SJCRH30 (cell line): Measurements from ENCODE around the gene CDC42BPA. TPM values are rescaled to one million over a fixed set of nuclear protein-coding genes. Genes with fewer than 3 reads are reported as not detected.
"Not testable (repeated sequence)": the region's sequence is repeated elsewhere in the genome, so short reads cannot be mapped to it uniquely, and the experiment has no call there.

ENCODE experiments used
- DNase-seq, 2 experiments: peaks; one replicate each; pipeline ENCODE4 v3.0.0-alpha.2; 2015 to 2020
- H3K27ac ChIP-seq: fragments of 250-450 bp; sonication (Bioruptor Pico); 2 replicates; pipeline ENCODE4 v1.5.1; 2020; ENCODE audit warnings: mild to moderate bottlenecking, moderate library complexity
- H3K27me3 ChIP-seq: fragments of 250-450 bp; sonication (Bioruptor Pico); 2 replicates; pipeline ENCODE4 v1.5.1; 2020; ENCODE audit warnings: mild to moderate bottlenecking, moderate library complexity
- H3K36me3 ChIP-seq: fragments of 250-450 bp; sonication (Bioruptor Pico); 2 replicates; pipeline ENCODE4 v1.5.1; 2020; ENCODE audit warnings: mild to moderate bottlenecking, moderate library complexity
- H3K4me1 ChIP-seq: fragments of 250-450 bp; sonication (Bioruptor Pico); 2 replicates; pipeline ENCODE4 v1.5.1; 2020; ENCODE audit warnings: mild to moderate bottlenecking, moderate library complexity
- H3K4me3 ChIP-seq: fragments of 250-450 bp; sonication (Bioruptor Pico); 2 replicates; pipeline ENCODE4 v1.5.1; 2020; ENCODE audit warnings: mild to moderate bottlenecking, moderate library complexity
- H3K9me3 ChIP-seq: fragments of 250-450 bp; sonication (Bioruptor Pico); replicated peaks from 2 replicates; pipeline ENCODE4 v1.5.1; 2020; ENCODE audit warnings: mild to moderate bottlenecking, moderate library complexity
- total RNA-seq: library from RNA; depleted of rRNA; stranded (reverse); fragments of >200 nt; shearing (Covaris generic); gene quantifications from 2 replicates; pipeline ENCODE4 v1.2.3, GENCODE V29; 2014

CDC42BPA gene
- total RNA-seq, 1 experiment from 2014 or later = 57.1 TPM

DNA sequence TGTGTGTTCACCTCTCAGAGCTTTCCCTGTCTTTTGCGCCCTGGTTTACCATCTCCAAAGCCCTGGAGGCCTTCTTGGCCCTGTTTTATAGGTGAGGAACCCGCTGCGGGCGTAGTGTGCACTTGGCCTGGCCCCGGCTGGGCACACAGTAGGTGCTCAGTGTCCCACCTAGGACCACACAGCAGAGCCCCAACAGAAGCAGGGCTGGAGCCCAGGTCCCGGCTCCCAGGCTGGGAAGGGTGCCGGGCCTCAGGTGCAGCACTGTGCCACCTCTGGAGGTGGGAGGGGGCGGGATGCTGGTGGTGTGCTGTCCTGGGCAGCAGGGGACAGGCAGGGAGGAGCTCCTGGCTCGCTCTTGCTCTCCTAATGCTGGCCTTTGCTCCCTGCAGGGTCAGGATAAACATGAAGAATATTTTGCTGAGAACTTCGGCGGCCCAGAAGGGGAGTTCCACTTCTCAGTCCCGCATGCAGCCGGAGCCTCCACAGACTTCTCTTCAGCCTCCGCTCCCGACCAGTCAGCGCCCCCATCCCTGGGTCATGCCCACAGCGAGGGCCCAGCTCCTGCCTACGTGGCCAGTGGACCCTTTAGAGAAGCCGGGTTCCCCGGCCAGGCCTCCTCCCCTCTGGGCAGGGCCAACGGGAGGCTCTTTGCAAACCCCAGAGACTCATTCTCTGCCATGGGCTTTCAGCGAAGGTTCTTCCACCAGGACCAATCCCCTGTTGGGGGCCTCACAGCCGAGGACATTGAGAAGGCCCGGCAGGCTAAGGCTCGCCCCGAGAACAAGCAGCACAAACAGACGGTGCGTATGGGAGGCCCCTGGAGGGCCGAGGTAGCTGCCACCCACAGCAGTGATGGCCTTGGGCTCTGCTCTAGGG lies 353.4 kb downstream of the CDC42BPA start:
- Histone ChIP-seq H3K27ac (no peak overlapping the region), H3K9me3 (no peaks in the 10 kb centered on the region), H3K4me1 (no peaks in the 10 kb centered on the region), H3K36me3 (no peaks in the 10 kb centered on the region), H3K4me3 (no peak overlapping the region), H3K27me3 (no peaks in the 10 kb centered on the region)
- no peak for DNase-seq

DNA sequence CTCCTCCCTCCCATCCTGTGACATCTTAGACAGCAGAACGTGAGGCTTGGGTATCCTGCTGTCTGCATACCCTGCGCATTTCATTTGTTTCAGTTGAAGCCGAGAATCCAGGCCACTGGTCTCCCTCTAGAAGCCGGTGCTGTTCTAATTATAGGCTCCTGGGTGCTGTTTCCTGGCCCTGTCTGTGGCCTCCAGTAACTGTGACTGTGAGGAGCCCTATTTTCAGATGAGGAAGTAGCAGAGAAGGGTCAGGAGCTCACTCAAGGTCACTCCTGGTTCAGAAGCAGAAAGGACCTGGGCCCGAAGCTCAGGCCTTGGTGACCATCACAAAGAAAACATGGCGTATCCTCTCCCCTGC lies 354.2 kb downstream of the CDC42BPA start:
- DNase-seq = no peak
- Histone ChIP-seq H3K27ac (no peak overlapping the region), H3K4me3 (no peak overlapping the region), H3K9me3 (no peaks in the 10 kb centered on the region), H3K27me3 (no peaks in the 10 kb centered on the region), H3K4me1 (no peaks in the 10 kb centered on the region), H3K36me3 (no peaks in the 10 kb centered on the region)

DNA sequence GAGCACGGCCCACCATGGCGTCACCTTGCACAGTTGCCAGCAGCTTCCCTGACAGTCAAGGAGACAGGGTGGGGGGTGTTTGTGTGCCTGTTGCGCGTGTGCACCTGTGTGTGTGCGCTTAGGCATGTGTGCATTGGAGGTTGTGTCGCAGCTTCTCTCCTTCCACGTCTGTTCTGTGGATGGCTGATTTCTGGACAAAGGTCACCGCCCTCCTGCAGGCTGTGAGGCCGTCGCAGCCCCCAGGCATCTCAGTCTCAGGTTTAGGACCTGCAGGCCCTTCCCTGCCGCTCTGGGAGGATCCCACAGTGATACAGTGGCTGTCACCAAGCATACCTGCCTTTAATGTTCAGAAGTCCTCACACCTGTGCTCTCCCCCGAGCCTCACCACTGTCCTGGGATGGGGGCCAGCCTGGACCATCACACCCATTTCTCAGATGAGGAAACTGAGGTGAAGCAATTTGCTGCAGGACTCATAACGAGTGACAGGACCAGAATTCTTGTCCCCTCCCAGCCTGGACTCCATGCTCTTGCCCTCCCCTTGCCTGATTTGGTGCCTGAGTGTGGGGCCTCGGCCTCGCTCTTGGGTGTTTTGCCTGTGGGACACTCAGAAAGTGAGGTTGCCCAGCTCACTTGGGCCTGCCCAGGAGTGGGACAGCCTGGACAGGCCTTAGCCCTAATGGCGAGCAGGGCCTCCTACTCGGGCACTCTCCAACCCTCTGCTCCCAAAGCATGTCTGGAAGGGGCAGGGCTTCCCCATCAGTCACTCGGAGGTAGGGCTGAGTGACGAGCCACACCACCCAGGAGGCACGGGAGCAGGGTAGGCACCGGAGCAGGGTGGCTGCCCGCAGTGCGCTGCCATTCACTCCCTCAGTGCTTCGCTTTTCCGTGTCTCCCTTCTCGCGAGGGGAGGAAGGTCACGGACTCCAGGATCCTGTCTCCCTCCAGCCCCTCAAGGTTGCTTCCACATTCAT lies 355.6 kb downstream of the CDC42BPA start:
- no peak overlapping the region for H3K27ac ChIP-seq
- H3K27me3 ChIP-seq = no peaks in the 10 kb centered on the region
- no peak for DNase-seq

DNA sequence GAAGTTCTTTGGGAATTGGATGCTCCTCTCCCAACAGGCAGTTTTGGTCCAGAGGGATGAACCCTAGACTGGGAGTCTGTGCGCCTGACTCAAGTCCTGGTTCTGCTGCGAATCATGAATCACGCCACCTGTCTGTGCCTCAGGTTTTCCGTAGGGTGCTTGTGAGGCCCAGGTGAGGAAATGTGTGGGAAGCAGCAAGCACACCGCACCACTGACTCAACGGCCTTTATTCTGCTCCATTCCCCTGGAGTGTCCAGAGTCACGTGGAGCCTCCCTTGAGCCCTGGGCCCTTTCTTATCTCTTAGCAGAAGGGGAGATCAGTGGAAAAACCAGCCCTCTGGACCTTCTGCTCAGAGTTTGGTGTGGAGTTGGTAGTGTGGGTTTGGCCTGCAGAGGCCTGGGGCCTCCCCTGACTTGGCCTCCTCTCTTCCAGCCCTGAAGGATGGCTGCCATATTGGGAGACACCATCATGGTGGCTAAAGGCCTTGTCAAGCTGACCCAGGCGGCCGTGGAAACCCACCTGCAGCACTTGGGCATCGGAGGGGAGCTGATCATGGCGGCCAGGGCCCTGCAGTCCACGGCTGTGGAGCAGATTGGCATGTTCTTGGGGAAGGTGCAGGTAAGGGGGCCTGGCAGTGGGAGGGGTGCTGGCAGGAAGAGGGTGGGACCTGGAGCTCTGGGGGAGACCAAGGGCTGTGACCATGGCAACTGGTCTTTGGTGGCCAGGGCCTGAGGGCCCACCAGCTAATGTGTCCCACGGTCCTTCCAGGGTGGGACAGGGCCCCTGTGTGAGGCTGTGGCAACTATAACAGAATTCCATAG lies 357.1 kb downstream of the CDC42BPA start:
- Histone ChIP-seq H3K9me3 (no peaks in the 10 kb centered on the region), H3K36me3 (no peaks in the 10 kb centered on the region), H3K4me1 (no peaks in the 10 kb centered on the region), H3K27me3 (no peaks in the 10 kb centered on the region), H3K4me3 (no peak overlapping the region), H3K27ac (no peak overlapping the region)
- no peak for DNase-seq

More for the DNA sequence above, 355.6 kb downstream of the CDC42BPA start:
- Histone ChIP-seq H3K4me1 (no peaks in the 10 kb centered on the region), H3K36me3 (no peaks in the 10 kb centered on the region), H3K9me3 (no peaks in the 10 kb centered on the region), H3K4me3 (no peak overlapping the region)

DNA sequence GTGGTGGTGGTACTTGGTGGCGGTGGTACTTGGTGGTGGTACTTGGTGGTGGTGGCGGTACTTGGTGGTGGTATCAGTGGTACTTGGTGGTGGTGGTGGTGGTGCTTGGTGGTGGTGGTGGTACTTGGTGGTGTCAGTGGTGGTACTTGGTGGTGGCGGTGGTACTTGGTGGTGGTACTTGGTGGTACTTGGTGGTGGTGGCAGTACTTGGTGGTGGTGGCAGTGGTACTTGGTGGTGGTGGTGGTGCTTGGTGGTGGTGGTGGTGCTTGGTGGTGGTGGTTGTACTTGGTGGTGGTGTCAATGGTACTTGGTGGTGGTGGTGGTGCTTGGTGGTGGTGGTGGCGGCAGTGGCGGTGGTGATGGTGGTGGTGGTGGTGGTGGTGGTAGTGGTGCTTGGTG lies 358.0 kb downstream of the CDC42BPA start:
- H3K27me3 ChIP-seq = no peaks in the 10 kb centered on the region

DNA sequence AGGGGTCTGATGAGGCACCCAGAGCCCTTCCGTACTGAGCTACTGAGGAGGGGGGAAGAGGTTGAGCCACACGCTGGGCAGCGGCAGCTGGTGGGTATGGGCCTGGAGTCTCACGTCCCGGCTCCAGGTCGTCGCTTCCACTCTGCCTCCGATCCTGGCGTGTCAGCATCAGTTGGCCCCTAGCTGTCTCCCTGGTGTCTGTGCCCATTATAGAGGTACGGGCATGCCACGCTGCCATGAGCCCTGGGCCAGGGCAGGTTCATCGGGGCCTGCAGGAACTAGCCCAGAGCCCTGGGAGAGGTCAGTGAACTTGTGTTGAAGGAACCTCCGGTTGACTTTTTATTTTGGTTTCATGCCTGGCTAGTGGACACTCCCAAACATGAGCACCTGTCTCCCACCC lies 360.0 kb downstream of the CDC42BPA start:
- Histone ChIP-seq H3K27ac (no peak overlapping the region), H3K9me3 (no peaks in the 10 kb centered on the region), H3K4me3 (no peak overlapping the region), H3K27me3 (no peaks in the 10 kb centered on the region), H3K4me1 (no peaks in the 10 kb centered on the region), H3K36me3 (no peaks in the 10 kb centered on the region)
- DNase-seq = no peak

More for the DNA sequence above, 358.0 kb downstream of the CDC42BPA start:
- Histone ChIP-seq H3K27ac (no peak overlapping the region), H3K4me1 (no peaks in the 10 kb centered on the region), H3K36me3 (no peaks in the 10 kb centered on the region), H3K9me3 (no peaks in the 10 kb centered on the region), H3K4me3 (no peak overlapping the region)
- DNase-seq = no peak

DNA sequence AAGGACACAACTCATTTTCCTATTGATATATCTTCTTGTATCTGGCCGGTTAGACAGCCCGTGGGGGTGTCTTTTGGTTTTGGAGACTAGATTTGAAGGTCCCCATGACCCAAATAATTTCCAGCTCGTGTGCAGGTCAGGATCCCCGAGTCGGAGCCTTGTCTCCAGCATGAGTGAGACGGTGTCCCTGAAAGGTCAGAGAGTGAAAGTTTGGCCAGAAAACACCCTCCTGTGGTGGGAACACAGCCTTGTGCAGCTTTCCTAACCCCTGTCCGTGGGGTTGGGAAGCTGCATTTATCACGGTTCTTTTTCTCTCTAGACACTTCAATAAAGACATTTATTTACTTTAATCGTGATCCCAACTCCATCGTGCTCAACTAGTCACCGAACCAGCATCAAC lies 360.6 kb downstream of the CDC42BPA start:
- H3K27me3 ChIP-seq = no peaks in the 10 kb centered on the region
- H3K36me3 ChIP-seq = no peaks in the 10 kb centered on the region
- H3K9me3 ChIP-seq = no peaks in the 10 kb centered on the region
- H3K4me3 ChIP-seq = no peak overlapping the region
- no peaks in the 10 kb centered on the region for H3K4me1 ChIP-seq
- DNase-seq = no peak
- no peak overlapping the region for H3K27ac ChIP-seq

DNA sequence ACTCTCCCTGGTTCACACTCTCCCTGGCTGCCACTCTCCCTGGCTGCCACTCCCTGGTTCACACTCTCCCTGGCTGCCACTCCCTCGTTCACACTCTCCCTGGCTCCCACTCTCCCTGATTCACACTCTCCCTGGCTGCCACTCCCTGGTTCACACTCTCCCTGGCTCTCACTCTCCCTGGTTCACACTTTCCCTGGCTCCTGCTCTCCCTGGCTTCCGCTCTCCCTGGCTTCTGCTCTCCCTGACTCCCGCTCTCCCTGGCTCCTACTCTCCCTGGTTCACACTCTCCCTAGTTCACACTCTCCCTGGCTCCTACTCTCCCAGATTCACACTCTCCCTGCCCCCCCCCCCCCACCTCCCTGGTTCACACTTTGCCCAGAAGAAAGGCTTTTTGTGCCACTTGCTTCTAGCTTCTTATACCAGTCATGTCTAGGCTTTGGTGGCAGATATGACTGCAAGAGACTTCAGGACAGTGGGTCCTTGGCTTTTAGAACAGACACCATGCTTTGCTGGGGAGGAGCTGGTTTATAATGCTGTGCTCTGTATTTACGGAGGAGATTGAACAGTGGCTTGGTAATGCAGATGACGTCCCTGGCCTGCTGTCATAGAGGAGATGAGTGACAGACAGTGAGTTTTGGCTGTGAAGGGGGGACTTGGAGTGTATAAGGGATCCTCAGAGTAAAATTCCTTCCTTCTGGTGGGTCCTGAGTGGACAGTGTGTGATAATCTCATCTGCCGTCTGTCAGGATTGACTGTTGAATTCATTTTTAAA lies 361.2 kb downstream of the CDC42BPA start:
- no peaks in the 10 kb centered on the region for H3K9me3 ChIP-seq
- H3K36me3 ChIP-seq = no peaks in the 10 kb centered on the region
- no peak overlapping the region for H3K27ac ChIP-seq
- DNase-seq = no peak
- no peak overlapping the region for H3K4me3 ChIP-seq
- H3K27me3 ChIP-seq = no peaks in the 10 kb centered on the region
- no peaks in the 10 kb centered on the region for H3K4me1 ChIP-seq

DNA sequence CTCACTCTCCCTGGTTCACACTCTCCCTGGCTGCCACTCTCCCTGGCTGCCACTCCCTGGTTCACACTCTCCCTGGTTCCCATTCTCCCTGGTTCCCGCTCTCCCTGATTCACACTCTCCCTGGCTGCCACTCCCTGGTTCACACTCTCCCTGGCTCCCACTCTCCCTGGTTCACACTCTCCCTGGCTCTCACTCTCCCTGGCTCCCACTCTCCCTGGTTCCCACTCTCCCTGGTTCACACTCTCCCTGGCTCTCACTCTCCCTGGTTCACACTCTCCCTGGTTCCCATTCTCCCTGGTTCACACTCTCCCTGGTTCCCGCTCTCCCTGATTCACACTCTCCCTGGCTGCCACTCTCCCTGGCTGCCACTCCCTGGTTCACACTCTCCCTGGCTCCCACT lies 362.4 kb downstream of the CDC42BPA start:
- H3K27ac ChIP-seq, H3K4me3 ChIP-seq, H3K27me3 ChIP-seq, H3K36me3 ChIP-seq, H3K9me3 ChIP-seq, H3K4me1 ChIP-seq, DNase-seq: not testable (repeated sequence)

DNA sequence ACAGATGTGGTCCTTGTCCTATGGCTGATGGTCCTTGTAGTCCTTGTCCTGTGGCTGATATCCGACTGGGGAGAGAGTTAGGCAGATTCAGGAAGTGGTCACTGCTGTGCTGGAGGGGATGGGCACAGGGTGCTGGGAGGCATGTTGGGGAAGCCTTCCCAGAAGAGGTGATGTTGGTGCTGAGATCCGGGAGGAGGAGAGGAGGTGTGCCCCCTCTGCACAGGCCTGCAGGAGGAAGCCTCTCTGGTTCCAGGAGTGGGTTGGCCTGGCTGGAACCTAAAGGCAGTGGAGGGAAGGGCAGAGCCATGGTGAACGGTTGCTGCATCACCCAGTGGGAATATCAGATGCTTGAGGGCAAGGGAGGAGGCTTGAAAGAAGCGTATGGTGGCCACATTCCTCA lies 363.5 kb downstream of the CDC42BPA start:
- Histone ChIP-seq H3K4me3 (no peak overlapping the region), H3K27me3 (no peaks in the 10 kb centered on the region), H3K9me3 (no peaks in the 10 kb centered on the region), H3K27ac (no peak overlapping the region), H3K4me1 (no peaks in the 10 kb centered on the region), H3K36me3 (no peaks in the 10 kb centered on the region)
- no peak for DNase-seq

DNA sequence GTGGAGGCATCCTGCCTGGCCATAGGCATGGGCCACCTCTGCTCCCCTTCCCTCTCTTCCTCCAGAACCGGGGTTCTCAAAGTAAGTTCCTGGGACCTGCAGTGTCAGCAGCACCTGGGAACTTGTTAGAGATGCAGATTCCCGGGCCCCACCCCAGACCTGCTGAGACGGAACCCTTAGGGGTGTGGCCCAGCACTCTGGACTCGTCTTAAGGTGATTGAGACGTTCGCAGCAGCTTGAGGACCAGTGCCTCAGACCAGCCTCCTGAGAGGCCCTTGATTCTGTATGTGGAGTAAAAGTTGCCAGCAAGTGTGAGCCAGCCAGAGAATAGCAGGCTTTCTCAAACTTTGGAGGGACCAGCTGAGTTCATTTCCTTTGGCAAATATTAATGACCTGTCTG lies 364.0 kb downstream of the CDC42BPA start:
- H3K36me3 ChIP-seq = no peaks in the 10 kb centered on the region
- no peak for DNase-seq
- no peak overlapping the region for H3K4me3 ChIP-seq
- H3K27ac ChIP-seq = no peak overlapping the region
- no peaks in the 10 kb centered on the region for H3K9me3 ChIP-seq
- no peaks in the 10 kb centered on the region for H3K27me3 ChIP-seq
- no peaks in the 10 kb centered on the region for H3K4me1 ChIP-seq

DNA sequence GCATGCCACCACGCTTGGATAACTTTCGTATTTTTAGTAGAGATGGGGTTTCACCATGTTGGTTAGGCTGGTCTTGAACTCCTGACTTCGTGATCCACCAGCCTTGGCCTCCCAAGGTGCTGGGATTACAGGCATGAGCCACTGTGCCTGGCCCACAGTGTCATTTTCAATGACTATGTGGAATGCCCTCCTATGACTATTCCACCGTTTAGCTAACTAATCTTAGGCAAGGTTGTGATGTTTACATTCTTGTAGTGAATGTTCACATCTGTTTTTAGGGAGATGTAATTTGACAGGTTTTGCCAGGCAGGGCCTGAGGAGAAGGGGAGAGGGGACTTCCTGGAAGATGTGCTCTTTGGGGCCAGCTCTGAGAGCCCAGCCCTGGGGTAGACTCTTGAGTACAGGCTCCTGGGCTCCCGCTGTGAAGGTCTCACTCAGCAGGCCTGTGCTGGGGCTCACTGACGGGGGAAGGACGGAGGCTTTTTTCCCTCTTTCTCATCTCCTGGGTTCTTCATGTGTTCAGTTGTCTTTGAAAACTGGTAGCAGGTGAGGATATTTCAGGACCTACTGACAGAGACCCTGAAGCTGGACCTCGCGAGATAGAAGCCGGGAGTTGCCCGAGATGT lies 365.0 kb downstream of the CDC42BPA start:
- DNase-seq = no peak

DNA sequence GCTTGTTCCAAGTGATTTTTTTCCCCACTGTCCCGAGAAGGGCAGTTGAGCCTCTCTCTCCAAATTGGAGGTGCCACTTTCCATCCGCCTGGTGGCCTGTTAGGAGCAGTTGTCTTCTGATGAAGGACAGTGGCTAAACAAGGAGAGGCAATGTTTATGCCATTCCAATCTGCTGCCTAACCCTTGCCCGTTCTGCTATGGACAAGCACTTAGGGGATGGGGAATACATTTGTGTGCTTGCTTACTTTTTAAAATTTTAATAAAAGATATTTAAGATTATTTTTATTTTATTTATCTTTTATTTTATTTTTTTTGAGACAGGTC lies 366.2 kb downstream of the CDC42BPA start:
- Histone ChIP-seq H3K27me3 (no peaks in the 10 kb centered on the region), H3K27ac (no peak overlapping the region), H3K36me3 (no peaks in the 10 kb centered on the region), H3K9me3 (no peaks in the 10 kb centered on the region), H3K4me1 (no peaks in the 10 kb centered on the region), H3K4me3 (no peak overlapping the region)
- DNase-seq = no peak

More for the DNA sequence above, 365.0 kb downstream of the CDC42BPA start:
- H3K36me3 ChIP-seq = no peaks in the 10 kb centered on the region
- no peaks in the 10 kb centered on the region for H3K9me3 ChIP-seq
- H3K27me3 ChIP-seq = no peaks in the 10 kb centered on the region
- no peak overlapping the region for H3K27ac ChIP-seq
- H3K4me3 ChIP-seq = no peak overlapping the region
- H3K4me1 ChIP-seq = no peaks in the 10 kb centered on the region
